ENCODE results near the gene SLC35E1.
"Not testable (repeated sequence)": the region's sequence is repeated elsewhere in the genome, so short reads cannot be mapped to it uniquely, and the experiment has no call there.

The SLC35E1 gene

DNA sequence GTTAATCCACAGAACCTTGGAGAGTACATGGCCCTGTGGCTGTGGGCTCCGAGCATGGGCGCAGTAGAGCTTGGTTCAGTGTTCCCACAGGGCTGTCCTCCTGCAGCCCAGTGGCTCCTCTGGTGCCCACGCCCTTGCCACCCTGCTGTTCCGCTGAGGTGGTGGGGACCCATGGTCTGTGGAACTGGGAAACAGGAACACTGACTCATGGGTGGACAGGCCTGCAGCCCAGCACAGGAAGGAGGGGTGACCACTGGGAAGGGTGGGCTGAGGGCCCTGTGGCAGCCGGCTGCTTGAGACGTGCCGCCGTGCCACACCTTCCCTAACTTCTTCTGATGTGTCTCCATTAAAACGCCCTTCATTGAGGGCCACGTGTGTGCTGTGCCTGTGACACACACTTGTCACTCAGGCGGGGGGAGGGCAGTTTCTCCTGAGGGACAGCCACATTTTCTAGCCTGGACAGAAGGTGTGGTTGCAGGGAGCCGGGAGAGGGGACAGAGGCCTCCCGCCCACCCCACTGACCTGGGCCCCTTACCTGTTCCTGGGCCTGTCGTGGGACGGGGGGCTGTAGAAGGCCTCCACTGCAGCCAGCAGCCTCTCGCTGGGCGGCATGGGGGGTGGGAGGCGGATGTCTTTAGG lies 51.1 kb downstream of the SLC35E1 start:
- no peak for FAIRE-seq

DNA sequence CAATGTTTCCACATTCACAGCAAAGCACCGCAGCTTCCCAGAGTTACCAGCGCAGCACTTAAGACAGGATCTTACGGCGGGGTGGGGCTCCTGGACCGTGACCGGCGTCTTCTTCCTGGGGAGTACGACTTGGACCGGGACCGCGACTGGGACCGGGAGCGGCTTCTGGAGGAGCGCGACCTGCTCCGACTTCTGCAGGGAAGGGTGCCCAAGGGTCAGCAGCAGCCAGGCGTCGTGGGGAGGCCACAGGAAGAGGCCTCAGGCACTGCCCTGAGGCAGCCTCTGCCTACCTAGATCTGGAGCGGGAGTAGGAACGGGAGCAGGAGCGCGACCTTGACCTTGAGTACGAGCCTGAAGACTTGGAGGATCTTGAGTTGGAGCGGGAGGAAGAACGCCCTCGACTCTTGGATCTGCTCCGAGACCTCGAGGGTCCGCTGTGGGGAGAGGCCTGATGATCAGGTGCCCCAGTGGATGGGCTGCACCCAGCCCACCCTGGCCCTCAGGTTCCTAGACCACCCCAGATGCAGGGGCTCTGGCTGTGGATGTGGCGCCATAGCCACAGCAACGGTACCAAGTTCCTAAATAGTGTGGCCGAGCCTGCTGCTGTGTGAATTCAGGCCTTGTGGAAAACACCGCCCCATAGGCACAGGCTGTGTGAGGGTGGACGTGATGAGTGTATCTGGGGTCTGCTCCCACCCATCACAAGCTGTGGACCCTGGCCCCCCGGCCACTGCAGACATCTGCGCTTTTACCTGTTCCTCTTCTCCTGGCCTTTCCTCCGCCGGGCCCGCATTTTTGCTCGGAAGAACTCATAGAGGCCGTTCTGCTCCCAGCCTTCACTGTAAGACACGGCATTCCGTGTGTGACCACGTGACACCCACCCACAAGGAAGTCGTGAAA lies 51.9 kb downstream of the SLC35E1 start:
- no peak for FAIRE-seq

DNA sequence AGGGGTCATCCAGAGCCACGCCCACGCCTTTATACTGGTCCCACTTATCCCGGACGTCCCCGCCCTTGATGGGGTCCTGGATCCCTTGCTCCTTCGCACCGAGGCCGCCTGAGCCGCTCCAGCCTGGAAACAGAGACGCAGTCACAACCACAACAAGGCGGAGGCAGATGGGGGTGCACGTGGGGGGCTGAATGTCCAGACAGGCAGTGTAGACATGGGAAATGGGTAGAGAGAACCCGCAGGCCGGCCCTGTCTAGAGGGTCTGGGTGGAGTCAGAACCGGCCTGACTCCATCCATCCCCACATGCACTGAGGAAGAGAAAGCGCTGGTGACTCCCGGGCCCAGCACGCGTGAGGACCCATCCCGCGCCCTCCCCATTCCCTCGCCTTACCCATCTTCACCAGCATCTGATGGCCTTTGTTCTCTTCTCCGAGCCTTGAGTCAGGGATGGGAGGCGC lies 53.0 kb downstream of the SLC35E1 start:
- no peak for FAIRE-seq

DNA sequence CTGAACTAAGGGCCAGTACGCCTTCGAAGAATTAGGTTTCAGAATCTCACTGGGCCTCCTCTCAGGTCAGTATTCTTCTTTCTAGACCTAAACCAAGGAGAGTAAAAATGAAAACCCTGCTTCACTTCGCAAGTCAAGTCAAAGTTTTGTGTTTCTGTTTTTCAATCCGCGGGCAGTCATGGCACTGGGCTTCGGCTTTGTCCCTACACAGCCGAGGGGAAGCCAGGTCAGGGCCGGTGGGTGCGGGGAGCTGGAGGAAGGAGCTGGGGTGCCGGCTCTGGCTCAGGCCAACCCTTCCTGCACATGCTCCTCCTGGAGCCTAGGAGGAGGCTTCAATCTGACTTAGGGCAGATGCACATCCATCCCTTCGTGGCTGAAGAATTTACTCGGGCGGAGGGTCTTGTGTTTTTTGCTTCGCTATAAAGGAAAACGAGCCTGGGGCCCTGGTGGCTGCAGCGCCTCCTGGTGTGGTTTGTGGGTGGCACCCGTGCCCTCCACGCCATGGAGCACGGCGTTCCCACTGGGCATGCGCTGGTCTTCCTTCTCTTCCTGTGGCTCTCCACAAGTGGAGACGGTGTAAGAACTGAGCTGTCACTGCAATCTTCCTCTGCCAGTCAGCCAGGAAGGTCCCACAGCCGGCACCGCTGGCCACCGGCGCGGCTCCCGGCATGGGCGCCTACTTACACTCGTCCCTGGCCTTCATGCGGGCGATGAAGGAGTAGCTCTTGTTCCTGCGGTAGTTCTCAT lies 53.6 kb downstream of the SLC35E1 start:
- no peak for FAIRE-seq

DNA sequence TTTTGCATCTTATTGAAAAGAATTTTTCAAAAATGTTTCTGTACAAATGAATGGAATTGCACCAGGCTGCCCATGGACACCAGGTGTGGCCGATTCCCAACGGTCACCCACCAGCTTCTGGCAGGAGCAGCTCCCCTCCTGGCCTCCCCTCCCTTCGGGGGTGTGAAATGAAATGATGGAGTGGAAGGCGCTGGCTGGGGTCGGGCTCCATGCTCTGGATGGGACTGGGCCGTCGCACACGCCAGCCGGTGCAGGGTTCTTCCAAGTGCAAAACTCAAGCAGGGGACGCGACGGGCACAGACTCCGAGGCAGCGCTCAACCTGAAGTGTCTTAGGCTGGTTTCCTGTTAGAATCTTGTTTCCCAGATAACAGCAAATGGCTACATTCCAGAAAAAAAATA lies 54.2 kb downstream of the SLC35E1 start:
- FAIRE-seq, result no peak

DNA sequence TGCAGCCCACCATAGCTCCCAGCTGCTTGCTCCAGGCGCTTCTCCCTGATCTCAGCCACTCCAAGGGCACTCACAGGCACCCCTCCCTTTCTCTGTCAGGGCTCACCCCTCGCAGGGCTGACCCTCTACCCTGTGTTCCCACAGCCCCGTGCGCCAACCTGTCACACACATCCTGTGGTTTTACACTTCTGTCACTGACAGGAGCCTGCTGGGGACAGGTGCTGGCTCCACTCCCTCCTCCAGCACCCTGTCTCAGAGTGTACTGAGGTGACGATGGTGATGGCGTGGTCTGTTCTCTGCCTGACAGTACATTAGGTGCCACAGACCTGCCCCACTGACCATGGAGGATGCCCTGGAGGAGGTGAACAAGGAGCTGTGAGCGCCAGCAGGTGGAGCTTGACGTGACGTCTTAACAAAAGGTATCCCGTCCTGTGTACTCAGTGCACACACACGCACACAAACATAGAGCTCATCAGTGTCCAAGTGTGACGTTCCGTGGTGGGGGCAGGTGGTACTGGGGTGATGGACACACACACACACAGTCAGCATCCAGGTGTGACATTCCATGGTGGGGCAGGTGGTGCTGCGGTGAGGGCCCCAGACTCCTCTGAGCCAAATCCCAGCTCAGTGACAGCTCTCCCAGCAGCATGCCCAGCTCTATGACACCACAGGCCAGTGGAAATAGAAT lies 55.1 kb downstream of the SLC35E1 start:
- FAIRE-seq, result no peak

DNA sequence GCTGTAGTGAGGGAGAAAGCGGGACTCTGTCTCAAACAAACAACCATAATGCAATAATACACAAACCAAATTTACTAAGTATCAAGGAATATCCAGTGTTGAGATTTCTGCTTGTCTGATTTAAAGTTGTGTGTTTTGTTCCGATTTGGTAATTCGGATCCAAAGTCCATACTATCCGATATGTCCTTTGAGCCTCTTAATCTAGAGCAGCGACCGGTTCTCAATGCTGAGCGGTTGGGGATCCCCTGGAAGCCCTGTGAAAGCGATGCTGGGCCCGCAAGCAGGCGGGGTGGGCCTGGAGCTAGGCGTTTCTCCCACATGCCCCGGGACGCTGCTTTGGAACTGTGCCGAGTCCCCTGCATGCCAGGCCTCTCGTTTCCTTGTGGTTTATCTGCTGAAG lies 55.8 kb downstream of the SLC35E1 start:
- no peak for FAIRE-seq

DNA sequence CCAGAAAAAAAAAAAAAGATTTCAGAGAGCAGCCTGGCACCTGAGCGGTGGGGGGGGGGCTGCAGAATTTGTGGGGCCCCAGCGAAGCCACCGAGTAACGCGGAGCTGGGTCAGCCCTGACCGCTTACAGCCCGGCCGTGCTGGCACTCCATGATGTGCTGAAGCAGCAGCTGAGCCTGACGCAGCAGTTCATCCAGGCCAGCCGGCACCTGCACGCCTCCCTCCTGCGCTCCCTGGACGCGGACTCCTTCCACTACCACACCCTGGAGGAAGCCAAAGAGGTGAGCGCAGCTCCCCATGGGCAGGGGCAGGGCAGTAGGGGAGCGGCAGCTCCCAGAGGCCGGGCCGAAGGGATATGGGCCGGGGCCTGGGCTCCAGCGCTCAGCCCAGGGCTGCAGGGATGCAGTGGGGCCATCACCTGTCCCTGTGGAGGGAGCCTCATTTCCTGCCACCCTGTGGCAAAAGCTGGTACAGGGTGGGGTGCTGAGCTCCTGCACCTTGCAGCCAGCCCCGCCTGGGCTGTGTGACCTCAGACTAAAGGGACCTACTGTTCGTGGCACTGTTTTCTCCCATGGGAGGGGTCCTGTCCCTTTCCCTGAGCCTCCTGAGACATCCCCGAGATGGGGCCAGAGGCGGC lies 57.7 kb downstream of the SLC35E1 start:
- FAIRE-seq, result no peak

DNA sequence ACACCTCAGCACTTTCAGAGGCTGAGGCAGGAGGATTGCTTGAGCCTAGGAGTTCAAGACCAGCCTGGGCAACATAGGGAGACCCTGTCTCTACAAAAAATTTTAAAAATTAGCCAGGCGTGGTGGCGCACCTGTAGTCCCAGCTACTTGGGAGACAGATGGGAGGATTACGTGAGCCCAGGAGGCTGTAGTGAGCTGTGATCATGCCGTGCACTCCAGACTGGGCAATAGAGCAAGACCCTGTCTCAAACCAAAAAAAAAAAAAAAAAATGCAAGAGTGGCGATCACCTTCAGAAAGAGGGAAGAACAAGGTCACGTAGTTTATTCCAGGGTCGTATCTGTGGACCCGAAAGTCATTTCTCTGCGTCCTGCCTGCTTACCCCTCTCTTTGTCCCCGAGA lies 59.6 kb downstream of the SLC35E1 start:
- FAIRE-seq, result not testable (repeated sequence)

DNA sequence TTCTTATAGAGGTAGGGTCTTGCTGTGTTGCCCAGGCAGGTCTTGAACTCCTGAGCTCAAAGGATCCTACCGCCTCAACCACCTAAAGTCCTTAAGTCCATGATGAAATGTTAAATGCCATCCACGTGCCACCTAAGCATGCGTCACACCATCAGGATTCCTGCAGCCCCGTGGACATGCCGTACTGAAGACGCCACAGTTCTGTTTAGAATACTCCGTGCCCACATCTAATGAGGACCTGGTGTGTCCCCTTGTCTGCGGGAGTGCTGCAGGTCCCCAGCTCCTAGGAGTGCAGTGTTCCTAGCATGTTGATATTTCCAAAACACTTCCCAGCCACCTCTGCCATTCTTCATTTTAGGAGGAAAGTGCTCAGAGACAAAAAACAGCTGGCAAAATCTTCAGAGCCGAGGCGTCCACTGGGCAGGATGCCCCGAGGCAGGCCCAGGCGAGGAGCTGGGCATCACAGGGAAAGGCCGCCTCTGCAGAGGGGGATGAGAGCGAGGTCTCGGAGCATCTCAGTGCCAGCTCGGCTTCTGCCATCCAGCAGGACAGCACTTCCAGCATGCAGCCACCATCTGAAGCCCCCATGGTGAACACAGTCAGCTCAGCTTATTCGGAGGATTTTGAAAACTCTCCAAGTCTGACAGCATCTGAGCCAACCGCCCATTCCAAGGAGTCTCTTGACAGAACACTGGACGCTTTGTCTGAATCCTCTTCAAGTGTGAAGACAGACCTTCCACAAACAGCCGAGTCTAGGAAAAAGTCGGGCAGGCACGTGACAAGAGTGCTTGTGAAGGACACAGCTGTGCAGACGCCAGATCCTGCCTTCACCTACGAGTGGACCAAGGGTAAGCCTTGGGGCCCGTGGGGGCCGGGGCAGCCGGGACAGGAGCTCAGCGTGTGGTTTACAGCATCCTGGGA lies 62.8 kb downstream of the SLC35E1 start:
- no peak for FAIRE-seq

DNA sequence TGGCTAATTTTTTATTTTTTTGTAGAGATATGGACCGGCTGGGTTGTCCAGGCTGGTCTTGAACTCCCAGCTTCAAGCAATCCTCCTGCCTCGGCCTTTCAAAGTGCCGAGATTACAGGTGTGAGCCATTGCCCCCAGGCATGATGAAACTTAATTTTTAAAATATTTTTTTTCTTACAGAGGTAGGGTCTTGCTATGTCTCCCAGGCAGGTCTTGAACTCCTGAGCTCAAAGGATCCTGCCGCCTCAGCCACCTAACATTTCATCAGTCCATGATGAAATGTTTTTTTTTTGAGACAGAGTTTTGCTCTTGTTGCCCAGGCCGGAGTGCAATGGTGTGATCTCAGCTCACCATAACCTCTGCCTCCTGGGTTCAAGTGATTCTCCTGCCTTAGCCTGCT lies 63.7 kb downstream of the SLC35E1 start:
- FAIRE-seq, result no peak

DNA sequence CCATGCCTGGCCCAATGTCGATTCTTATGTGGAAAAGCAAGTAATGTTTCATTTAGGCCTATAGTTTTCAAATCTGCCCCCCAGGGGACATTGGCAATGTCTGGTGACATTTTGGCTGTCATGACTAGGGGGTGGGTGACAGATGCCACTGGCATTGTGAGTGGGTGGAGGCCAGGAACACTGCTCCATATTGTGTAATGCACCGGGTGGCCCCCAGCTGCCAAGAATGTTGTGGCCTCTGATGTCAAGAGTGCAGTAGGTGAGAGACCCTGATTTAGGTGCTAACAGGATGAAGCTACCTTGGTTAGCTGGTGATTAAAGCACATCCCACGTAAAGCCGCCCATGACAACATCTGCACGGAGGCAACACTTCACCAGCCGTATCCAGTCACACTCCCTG lies 65.3 kb downstream of the SLC35E1 start:
- FAIRE-seq, result no peak

DNA sequence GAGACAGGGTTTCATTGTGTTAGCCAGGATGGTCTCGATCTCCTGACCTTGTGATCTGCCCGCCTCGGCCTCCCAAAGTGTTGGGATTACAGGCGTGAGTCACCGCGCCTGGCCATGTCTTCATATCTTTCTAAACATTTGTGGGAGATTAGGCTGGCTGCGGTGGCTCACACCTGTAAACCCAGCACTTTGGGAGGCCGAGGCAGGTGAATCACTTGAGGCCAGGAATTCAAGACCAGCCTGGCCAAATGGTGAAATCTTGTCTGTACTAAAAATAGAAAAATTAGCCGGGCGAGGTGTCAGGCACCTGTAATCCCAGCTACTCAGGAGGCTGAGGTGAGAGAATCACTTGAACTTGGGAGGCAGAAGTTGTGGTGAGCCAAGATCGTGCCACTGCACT lies 66.1 kb downstream of the SLC35E1 start:
- FAIRE-seq, result not testable (repeated sequence)

DNA sequence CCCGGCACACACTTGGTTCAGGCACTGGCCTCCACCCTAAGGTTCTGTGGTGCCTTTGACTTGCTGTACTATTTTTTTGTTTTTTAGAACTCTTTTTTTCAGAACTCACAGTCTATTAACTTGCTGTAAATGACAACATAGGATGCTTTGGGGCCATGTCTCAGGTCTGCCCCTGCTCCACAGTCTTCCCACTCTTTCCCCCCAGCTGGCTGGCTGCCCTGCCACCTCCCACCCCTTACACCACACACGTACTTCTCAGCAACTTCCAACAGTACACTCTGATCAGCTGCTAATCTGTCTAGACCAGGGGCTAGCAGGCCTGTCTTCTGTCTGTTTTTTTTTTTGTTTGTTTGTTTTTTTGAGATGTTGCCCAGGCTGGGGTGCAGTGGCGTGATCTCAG lies 67.9 kb downstream of the SLC35E1 start:
- FAIRE-seq, result no peak

All from islet of Langerhans (tissue), 1 donor.